ENCODE measurements around the gene LRRN3.

LRRN3 gene

GRCh38 chr7:111173528-111173927 is 82.6 kb downstream of the LRRN3 start:
- no peak for DNase-seq

GRCh38 chr7:111173990-111174389 is 83.1 kb downstream of the LRRN3 start:
- no peak for DNase-seq

- DNase-seq, result peak; percentile 76
Observed at GRCh38 chr7:111174510-111174909, 83.6 kb downstream of the LRRN3 start.
